ENCODE data around the gene MUC4. TPM values are rescaled to one million over a fixed set of nuclear protein-coding genes. Genes with fewer than 3 reads are reported as not detected.
A peak's percentile ranks its signal among the peaks of the same experiment; 100 is the strongest.

Gene MUC4
- total RNA-seq, 2 experiments from 2014 or later = 0.02 TPM; not detected in 1

- intact Hi-C loops (cut with micrococcal nuclease) = no loop called here
These were observed 42.9 kb downstream of the MUC4 start for GRCh38 chr3:195768831-195769303.

GRCh38 chr3:195768414-195768813 lies 43.3 kb downstream of the MUC4 start:
- Mint-ChIP-seq H3K27ac (no peak overlapping the region), H3K36me3 (ENCODE audit: low read depth) (no peaks in the 10 kb centered on the region), H3K4me3 (no peak overlapping the region), H3K9me3 (no peaks in the 10 kb centered on the region), H3K27me3 (ENCODE audit: low read depth) (peaks cover 10% of the 10 kb centered on the region), H3K4me1 (ENCODE audit: low read depth) (no peaks in the 10 kb centered on the region)
- CTCF ChIA-PET = no interaction called here
- intact Hi-C loops (cut with micrococcal nuclease) = no loop called here
- DNase-seq = no peak

More at GRCh38 chr3:195768831-195769303, 42.9 kb downstream of the MUC4 start:
- H3K27me3 Mint-ChIP-seq (ENCODE audit: low read depth) = peaks cover 6% of the 10 kb centered on the region
- no peaks in the 10 kb centered on the region for H3K36me3 Mint-ChIP-seq (ENCODE audit: low read depth)
- H3K4me3 Mint-ChIP-seq = no peak overlapping the region
- no peaks in the 10 kb centered on the region for H3K4me1 Mint-ChIP-seq (ENCODE audit: low read depth)
- DNase-seq = no peak
- CTCF ChIA-PET = interaction anchor here (0.8 kb wide), 2 partner anchors 87 to 126 kb away, joined by 3 read pairs; no protein-coding TSS in a partner anchor
- no peaks in the 10 kb centered on the region for H3K9me3 Mint-ChIP-seq
- H3K27ac Mint-ChIP-seq = no peak overlapping the region

GRCh38 chr3:195767792-195768191 lies 43.9 kb downstream of the MUC4 start:
- no peak overlapping the region for H3K27ac Mint-ChIP-seq

GRCh38 chr3:195766671-195767070 lies 45.1 kb downstream of the MUC4 start:
- no peak for DNase-seq
- Mint-ChIP-seq H3K9me3 (no peaks in the 10 kb centered on the region), H3K4me3 (no peak overlapping the region), H3K27me3 (ENCODE audit: low read depth) (peaks cover 14% of the 10 kb centered on the region), H3K4me1 (ENCODE audit: low read depth) (no peaks in the 10 kb centered on the region), H3K27ac (no peak overlapping the region), H3K36me3 (ENCODE audit: low read depth) (no peaks in the 10 kb centered on the region)
- CTCF ChIA-PET = no interaction called here
- intact Hi-C loops (cut with micrococcal nuclease) = no loop called here

More at GRCh38 chr3:195767792-195768191, 43.9 kb downstream of the MUC4 start:
- Mint-ChIP-seq H3K4me1 (ENCODE audit: low read depth) (no peaks in the 10 kb centered on the region), H3K27me3 (ENCODE audit: low read depth) (peaks cover 14% of the 10 kb centered on the region), H3K4me3 (no peak overlapping the region), H3K9me3 (no peaks in the 10 kb centered on the region), H3K36me3 (ENCODE audit: low read depth) (no peaks in the 10 kb centered on the region)
- CTCF ChIA-PET = no interaction called here
- no peak for DNase-seq
- intact Hi-C loops (cut with micrococcal nuclease) = no loop called here

GRCh38 chr3:195764961-195765706 lies 46.6 kb downstream of the MUC4 start:
- DNase-seq = no peak
- H3K36me3 Mint-ChIP-seq (ENCODE audit: low read depth) = no peaks in the 10 kb centered on the region
- intact Hi-C loops (cut with micrococcal nuclease) = no loop called here
- H3K4me3 Mint-ChIP-seq = no peak overlapping the region
- CTCF ChIA-PET = interaction anchor here (0.9 kb wide), 1 partner anchor 85 kb away, joined by 3 read pairs; no protein-coding TSS in a partner anchor
- no peaks in the 10 kb centered on the region for H3K4me1 Mint-ChIP-seq (ENCODE audit: low read depth)
- H3K9me3 Mint-ChIP-seq = no peaks in the 10 kb centered on the region
- no peak overlapping the region for H3K27ac Mint-ChIP-seq
- peaks cover 26% of the 10 kb centered on the region for H3K27me3 Mint-ChIP-seq (ENCODE audit: low read depth)

GRCh38 chr3:195763843-195764825 lies 47.6 kb downstream of the MUC4 start:
- Mint-ChIP-seq H3K36me3 (ENCODE audit: low read depth) (no peaks in the 10 kb centered on the region), H3K4me1 (ENCODE audit: low read depth) (no peaks in the 10 kb centered on the region), H3K4me3 (no peak overlapping the region), H3K27me3 (ENCODE audit: low read depth) (peaks cover 34% of the 10 kb centered on the region), H3K27ac (peak overlapping the region; percentile 34), H3K9me3 (no peaks in the 10 kb centered on the region)
- CTCF ChIA-PET = interaction anchor here (0.9 to 1.4 kb wide), 2 partner anchors 86 to 87 kb away, joined by 3 to 5 read pairs; no protein-coding TSS in a partner anchor
- no peak for DNase-seq
- intact Hi-C loops (cut with micrococcal nuclease) = no loop called here

GRCh38 chr3:195763076-195763830 lies 48.5 kb downstream of the MUC4 start:
- Mint-ChIP-seq H3K9me3 (no peaks in the 10 kb centered on the region), H3K4me3 (no peak overlapping the region), H3K36me3 (ENCODE audit: low read depth) (no peaks in the 10 kb centered on the region), H3K4me1 (ENCODE audit: low read depth) (no peaks in the 10 kb centered on the region), H3K27me3 (ENCODE audit: low read depth) (peaks cover 39% of the 10 kb centered on the region), H3K27ac (no peak overlapping the region)
- intact Hi-C loops (cut with micrococcal nuclease) = no loop called here
- DNase-seq = no peak
- CTCF ChIA-PET = interaction anchor here (1.4 kb wide), 1 partner anchor 88 kb away, joined by 5 read pairs; no protein-coding TSS in a partner anchor

GRCh38 chr3:195762611-195763010 lies 49.1 kb downstream of the MUC4 start:
- no peaks in the 10 kb centered on the region for H3K36me3 Mint-ChIP-seq (ENCODE audit: low read depth)
- no peak for DNase-seq
- H3K9me3 Mint-ChIP-seq = no peaks in the 10 kb centered on the region
- peaks cover 42% of the 10 kb centered on the region for H3K27me3 Mint-ChIP-seq (ENCODE audit: low read depth)
- H3K4me1 Mint-ChIP-seq (ENCODE audit: low read depth) = no peaks in the 10 kb centered on the region
- CTCF ChIA-PET = interaction anchor here (1.4 kb wide), 1 partner anchor 88 kb away, joined by 5 read pairs; no protein-coding TSS in a partner anchor
- H3K27ac Mint-ChIP-seq = no peak overlapping the region
- intact Hi-C loops (cut with micrococcal nuclease) = no loop called here
- H3K4me3 Mint-ChIP-seq = no peak overlapping the region

GRCh38 chr3:195762249-195762585 lies 49.5 kb downstream of the MUC4 start:
- Mint-ChIP-seq H3K27me3 (ENCODE audit: low read depth) (peaks cover 42% of the 10 kb centered on the region), H3K36me3 (ENCODE audit: low read depth) (no peaks in the 10 kb centered on the region), H3K4me3 (no peak overlapping the region), H3K27ac (no peak overlapping the region), H3K9me3 (no peaks in the 10 kb centered on the region), H3K4me1 (ENCODE audit: low read depth) (no peaks in the 10 kb centered on the region)
- intact Hi-C loops (cut with micrococcal nuclease) = no loop called here
- CTCF ChIA-PET = no interaction called here
- DNase-seq = no peak

- H3K9me3 Mint-ChIP-seq = no peaks in the 10 kb centered on the region
- CTCF ChIA-PET = no interaction called here
- H3K27me3 Mint-ChIP-seq (ENCODE audit: low read depth) = peaks cover 42% of the 10 kb centered on the region
- no peak overlapping the region for H3K27ac Mint-ChIP-seq
- intact Hi-C loops (cut with micrococcal nuclease) = no loop called here
- no peaks in the 10 kb centered on the region for H3K36me3 Mint-ChIP-seq (ENCODE audit: low read depth)
- no peak overlapping the region for H3K4me3 Mint-ChIP-seq
- H3K4me1 Mint-ChIP-seq (ENCODE audit: low read depth) = peaks cover 2% of the 10 kb centered on the region
- no peak for DNase-seq
These were observed 50.0 kb downstream of the MUC4 start for GRCh38 chr3:195761567-195762248.

GRCh38 chr3:195761123-195761566 lies 50.6 kb downstream of the MUC4 start:
- DNase-seq = no peak
- Mint-ChIP-seq H3K27me3 (ENCODE audit: low read depth) (peaks cover 42% of the 10 kb centered on the region), H3K36me3 (ENCODE audit: low read depth) (no peaks in the 10 kb centered on the region), H3K4me1 (ENCODE audit: low read depth) (peaks cover 2% of the 10 kb centered on the region), H3K9me3 (no peaks in the 10 kb centered on the region), H3K27ac (no peak overlapping the region), H3K4me3 (no peak overlapping the region)
- CTCF ChIA-PET = interaction anchor here (0.7 kb wide), 1 partner anchor 93 kb away, joined by 3 read pairs; no protein-coding TSS in a partner anchor
- intact Hi-C loops (cut with micrococcal nuclease) = no loop called here

Data from activated naive CD4-positive, alpha-beta T cell treated with anti-CD3 and anti-CD28 coated beads for 36 hours (primary cell).